Esophagus squamous epithelium (tissue), 4 donors: ENCODE measurements around the gene NHS.

Experiments
- POLR2A ChIP-seq, 4 donors: fragments of 450-650 bp; IDR thresholded peaks; one replicate each; pipeline ENCODE4 v1.6.1; 2017; ENCODE audit warnings: antibody characterized with exemption in 4 of 4, mild to moderate bottlenecking in 4 of 4, moderate library complexity in 3 of 4
- TF ChIP-seq, protein P1 (sequence below), 6 experiments: fragments of 450-650 bp in 4 of 6; fragments of 200-600 bp in 2 of 6; sonication (generic) in 2 of 6; IDR thresholded peaks; one replicate each; pipeline ENCODE4 v1.5.1; 2016 to 2019; ENCODE audit warnings: antibody characterized with exemption in 6 of 6, mild to moderate bottlenecking in 4 of 6, moderate library complexity in 4 of 6

DNA sequence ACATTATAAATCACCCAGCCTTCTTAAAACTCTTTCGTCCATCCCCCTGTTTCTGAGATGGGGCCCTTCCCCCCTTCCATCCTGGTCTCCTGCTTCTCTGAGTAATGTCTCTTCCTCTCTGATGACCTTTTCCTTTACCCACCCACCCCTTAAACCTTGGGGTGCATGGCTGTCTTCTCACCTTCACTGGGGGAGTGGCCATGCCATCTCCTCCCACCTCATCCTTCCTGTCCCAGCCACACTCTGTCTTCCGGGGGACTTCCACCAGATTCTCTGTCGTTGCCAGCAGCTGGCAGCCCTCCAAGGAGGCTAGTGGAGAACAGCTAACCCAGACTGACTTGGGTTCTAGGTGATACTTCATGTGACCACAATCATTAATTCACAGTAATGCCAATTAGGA, 279.1 kb downstream of the NHS start:
- TF ChIP-seq, protein P1, sequence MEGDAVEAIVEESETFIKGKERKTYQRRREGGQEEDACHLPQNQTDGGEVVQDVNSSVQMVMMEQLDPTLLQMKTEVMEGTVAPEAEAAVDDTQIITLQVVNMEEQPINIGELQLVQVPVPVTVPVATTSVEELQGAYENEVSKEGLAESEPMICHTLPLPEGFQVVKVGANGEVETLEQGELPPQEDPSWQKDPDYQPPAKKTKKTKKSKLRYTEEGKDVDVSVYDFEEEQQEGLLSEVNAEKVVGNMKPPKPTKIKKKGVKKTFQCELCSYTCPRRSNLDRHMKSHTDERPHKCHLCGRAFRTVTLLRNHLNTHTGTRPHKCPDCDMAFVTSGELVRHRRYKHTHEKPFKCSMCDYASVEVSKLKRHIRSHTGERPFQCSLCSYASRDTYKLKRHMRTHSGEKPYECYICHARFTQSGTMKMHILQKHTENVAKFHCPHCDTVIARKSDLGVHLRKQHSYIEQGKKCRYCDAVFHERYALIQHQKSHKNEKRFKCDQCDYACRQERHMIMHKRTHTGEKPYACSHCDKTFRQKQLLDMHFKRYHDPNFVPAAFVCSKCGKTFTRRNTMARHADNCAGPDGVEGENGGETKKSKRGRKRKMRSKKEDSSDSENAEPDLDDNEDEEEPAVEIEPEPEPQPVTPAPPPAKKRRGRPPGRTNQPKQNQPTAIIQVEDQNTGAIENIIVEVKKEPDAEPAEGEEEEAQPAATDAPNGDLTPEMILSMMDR (IDR thresholded peaks at IDR 0.05), result no peak
- no peak for TF ChIP-seq POLR2A (IDR thresholded peaks at IDR 0.05)
